SK-N-SH (cell line): ENCODE measurements around the gene BSPRY. TPM values are rescaled to one million over a fixed set of nuclear protein-coding genes. Genes with fewer than 3 reads are reported as not detected.

Experiments used
- CTCF ChIA-PET: fragments of 300-600, 350-600 bp; formaldehyde crosslinking; extraction: SDS; loops from one replicate; lab custom pipeline; 2021; lab: Yijun Ruan, JAX
- POLR2A ChIA-PET: fragments of 350-600 bp; sonication (Branson Sonifier 250); formaldehyde crosslinking; extraction: SDS; loops from one replicate; lab custom pipeline; 2020; ENCODE audit warnings: antibody characterized with exemption, inconsistent platforms; lab: Yijun Ruan, JAX
- DNase-seq: peaks from one replicate; pipeline ENCODE4 v3.0.0; 2012
- H2AFZ ChIP-seq: fragments of 200-600 bp; sonication (generic); 2 replicates; pipeline ENCODE4 v1.8.1; 2016; ENCODE audit warnings: antibody characterized with exemption, mild to moderate bottlenecking, low read depth
- H3F3A ChIP-seq: fragments of 200-600 bp; sonication (generic); replicated peaks from 2 replicates; pipeline ENCODE3; 2016; ENCODE audit warnings: antibody characterized with exemption, mild to moderate bottlenecking; ENCODE audit not compliant: insufficient read depth
- H3K27ac ChIP-seq, 2 experiments: fragments of 200-500 bp in 1 of 2; fragments of 200-600 bp in 1 of 2; sonication (Bioruptor generic) in 1 of 2; sonication (generic), shearing (Covaris generic) in 1 of 2; 2 replicates each; pipeline versions ENCODE4 v1.5.1 to v1.6.1; 2014 to 2016; ENCODE audit warnings: low read depth in 2 of 2, inconsistent platforms in 1 of 2, low read length in 1 of 2, mild to moderate bottlenecking in 1 of 2, mixed read lengths in 1 of 2
- H3K27me3 ChIP-seq: fragments of 200-600 bp; sonication (generic), shearing (Covaris generic); 2 replicates; pipeline ENCODE4 v1.6.1; 2016; ENCODE audit warnings: mixed run types; ENCODE audit not compliant: insufficient read depth
- H3K36me3 ChIP-seq, 2 experiments: fragments of 200-500 bp in 1 of 2; fragments of 200-600 bp in 1 of 2; sonication (Bioruptor generic) in 1 of 2; sonication (generic) in 1 of 2; replicated peaks in 1 of 2; 2 replicates each; pipeline versions ENCODE3 to v1.5.1; 2014 to 2016; ENCODE audit warnings: low read length in 1 of 2, mild to moderate bottlenecking in 1 of 2; ENCODE audit not compliant: insufficient read depth in 2 of 2, control insufficient read depth in 1 of 2
- H3K4me1 ChIP-seq, 2 experiments: fragments of 200-500 bp in 1 of 2; fragments of 200-600 bp in 1 of 2; sonication (Bioruptor generic) in 1 of 2; sonication (generic), shearing (Covaris generic) in 1 of 2; 2 replicates each; pipeline versions ENCODE4 v1.5.1 to v1.6.1; 2014 to 2016; ENCODE audit warnings: low read depth in 1 of 2, low read length in 1 of 2, mixed run types in 1 of 2; ENCODE audit not compliant: insufficient read depth in 2 of 2, control insufficient read depth in 1 of 2
- H3K4me2 ChIP-seq: fragments of 200-600 bp; sonication (generic), shearing (Covaris generic); 2 replicates; pipeline ENCODE4 v1.6.1; 2017; ENCODE audit warnings: mixed run types
- H3K4me3 ChIP-seq, 2 experiments: fragments of 200-500 bp in 1 of 2; fragments of 200-600 bp in 1 of 2; sonication (Bioruptor generic) in 1 of 2; sonication (generic), shearing (Covaris generic) in 1 of 2; 2 replicates each; pipeline versions ENCODE4 v1.5.1 to v1.8.1; 2014 to 2016; ENCODE audit warnings: low read depth in 2 of 2, inconsistent platforms in 1 of 2, low read length in 1 of 2, mild to moderate bottlenecking in 1 of 2, mixed read lengths in 1 of 2, moderate library complexity in 1 of 2
- H3K79me2 ChIP-seq: fragments of 200-600 bp; sonication (generic); 2 replicates; pipeline ENCODE4 v1.8.1; 2017; ENCODE audit warnings: mild to moderate bottlenecking; ENCODE audit not compliant: insufficient read depth
- H3K9ac ChIP-seq: fragments of 200-600 bp; sonication (generic); 2 replicates; pipeline ENCODE4 v1.6.1; 2017; ENCODE audit warnings: mixed run types
- H3K9me2 ChIP-seq: fragments of 200-600 bp; sonication (generic); 2 replicates; pipeline ENCODE4 v1.6.1; 2017; ENCODE audit warnings: mixed run types
- H3K9me3 ChIP-seq: fragments of 200-600 bp; sonication (generic); 2 replicates; pipeline ENCODE4 v1.6.1; 2017; ENCODE audit warnings: mixed run types, mild to moderate bottlenecking, moderate library complexity
- H4K20me1 ChIP-seq: fragments of 200-600 bp; sonication (generic); 2 replicates; pipeline ENCODE4 v1.6.1; 2017; ENCODE audit warnings: mild to moderate bottlenecking, mixed run types; ENCODE audit not compliant: insufficient read depth
- CTCF ChIP-seq: fragments of 200-600 bp; sonication (generic); IDR thresholded peaks from 2 replicates; pipeline ENCODE4 v1.6.1; 2017; ENCODE audit warnings: antibody characterized with exemption, mild to moderate bottlenecking, moderate library complexity
- ELF1 ChIP-seq: IDR thresholded peaks from 2 replicates; pipeline ENCODE4 v1.4.0; 2012
- EZH2phosphoT487 ChIP-seq: fragments of 200-600 bp; sonication (generic); IDR thresholded peaks from 2 replicates; pipeline ENCODE4 v1.6.1; 2017; ENCODE audit warnings: low read depth, mixed run types, mild to moderate bottlenecking, antibody characterized with exemption, moderate library complexity, borderline replicate concordance
- FOXJ3 ChIP-seq: sonication (generic); formaldehyde crosslinking; IDR thresholded peaks from 2 replicates; pipeline ENCODE4 v1.5.1; 2020; ENCODE audit warnings: mild to moderate bottlenecking, missing genetic modification reagents
- GABPA ChIP-seq: IDR thresholded peaks from 2 replicates; pipeline ENCODE4 v1.4.0; 2012; ENCODE audit warnings: low read depth, mild to moderate bottlenecking
- JUND ChIP-seq: IDR thresholded peaks from 2 replicates; pipeline ENCODE4 v1.4.0; 2012
- NFIC ChIP-seq: IDR thresholded peaks from 2 replicates; pipeline ENCODE4 v1.4.0; 2012; ENCODE audit warnings: borderline replicate concordance
- RCOR1 ChIP-seq: fragments of 150-350 bp; IDR thresholded peaks from 2 replicates; pipeline ENCODE4 v1.6.1; 2017; ENCODE audit warnings: antibody characterized with exemption, low read length
- REST ChIP-seq: IDR thresholded peaks from 2 replicates; pipeline ENCODE4 v1.6.1; 2012; ENCODE audit warnings: mild to moderate bottlenecking, low read depth, low read length, moderate library complexity
- RFX5 ChIP-seq: IDR thresholded peaks from 2 replicates; pipeline ENCODE4 v1.6.1; 2012; ENCODE audit warnings: mild to moderate bottlenecking, improper control_type of control experiment, low read length
- RXRA ChIP-seq: IDR thresholded peaks from 2 replicates; pipeline ENCODE4 v1.4.0; 2012; ENCODE audit warnings: low read depth, mild to moderate bottlenecking, borderline replicate concordance
- SIN3A ChIP-seq: IDR thresholded peaks from 2 replicates; pipeline ENCODE4 v1.6.1; 2012; ENCODE audit warnings: low read depth, mild to moderate bottlenecking, low read length, moderate library complexity, borderline replicate concordance
- SMC3 ChIP-seq: IDR thresholded peaks from 2 replicates; pipeline ENCODE4 v1.6.1; 2012; ENCODE audit warnings: low read depth, low read length, improper control_type of control experiment
- TEAD4 ChIP-seq: IDR thresholded peaks from 2 replicates; pipeline ENCODE4 v1.4.0; 2012; ENCODE audit warnings: mild to moderate bottlenecking, borderline replicate concordance; ENCODE audit not compliant: insufficient read depth
- USF2 ChIP-seq: fragments of 150-350 bp; IDR thresholded peaks from 2 replicates; pipeline ENCODE4 v1.6.1; 2017; ENCODE audit warnings: antibody characterized with exemption, low read length, low read depth, borderline replicate concordance
- YY1 ChIP-seq: IDR thresholded peaks from 2 replicates; pipeline ENCODE4 v1.4.0; 2012; ENCODE audit warnings: low read depth, mild to moderate bottlenecking
- WGBS: methylation state at CpG from one replicate; pipeline ENCODE4 v1.1.6; 2017; ENCODE audit warnings: low lambda C conversion rate; 5-methylcytosine and 5-hydroxymethylcytosine counted together
- polyA plus RNA-seq, 3 experiments: library from polyadenylated mRNA; depleted of rRNA; stranded (reverse); fragments of >200 nt; gene quantifications; 2 replicates each; pipeline ENCODE4 v1.2.3, GENCODE V29; 2012

Gene BSPRY
- polyA plus RNA-seq, 1 of the 3 experiments (the other 2 are of a cell fraction), result not detected

- H3K36me3 ChIP-seq, result peaks cover 0 to 14% of the 10 kb centered on the region in 2 experiments
- no peaks in the 10 kb centered on the region for H4K20me1 ChIP-seq
- H3K9ac ChIP-seq, result no peak overlapping the region
- WGBS, result 74% methylated on average over 13 of the region's 13 CpGs
- no peak overlapping the region for H2AFZ ChIP-seq
- H3K79me2 ChIP-seq, result no peaks in the 10 kb centered on the region
- TF ChIP-seq ELF1, result no peak
- no peak for TF ChIP-seq FOXJ3 (CRISPR knock-in tag)
- TF ChIP-seq YY1, result no peak
- TF ChIP-seq RXRA, result no peak
- no peak for TF ChIP-seq GABPA
- TF ChIP-seq RCOR1, result no peak
- TF ChIP-seq USF2, result no peak
- TF ChIP-seq NFIC, result no peak
- no peak for TF ChIP-seq SIN3A
- no peak for TF ChIP-seq CTCF
- TF ChIP-seq REST, result no peak
- TF ChIP-seq RFX5, result no peak
- no peak for TF ChIP-seq TEAD4
- TF ChIP-seq JUND, result no peak
- no peak for TF ChIP-seq SMC3
- TF ChIP-seq EZH2phosphoT487, result no peak
- TF ChIP-seq, all 33 proteins: peak for 0
- Histone ChIP-seq H3K27me3 (no peaks in the 10 kb centered on the region), H3K9me2 (no peaks in the 10 kb centered on the region), H3K4me2 (no peak overlapping the region), H3K9me3 (no peaks in the 10 kb centered on the region), H3K4me1 (no peaks in the 10 kb centered on the region; a peak in 1 of 4 replicates), H3K27ac (no peak overlapping the region), H3F3A (no peaks in the 10 kb centered on the region), H3K4me3 (no peak overlapping the region)
- ChIA-PET CTCF (no interaction called here), POLR2A (no interaction called here)
- no peak for DNase-seq
Measured at GRCh38 chr9:113368982-113369854, 19.9 kb downstream of the BSPRY start.
